HepG2 (cell line): Measurements from ENCODE around the gene CYB5B. TPM values are rescaled to one million over a fixed set of nuclear protein-coding genes. Genes with fewer than 3 reads are reported as not detected.

Source experiments
- CBX2 ChIP-seq, 2 experiments: fragments of 200-600 bp in 1 of 2; sonication (generic); formaldehyde crosslinking in 1 of 2; IDR thresholded peaks; 2 replicates each; pipeline versions ENCODE4 v1.7.0 to v1.8.1; 2018 to 2022; ENCODE audit warnings: low read depth in 2 of 2, low read length in 1 of 2, mild to moderate bottlenecking in 1 of 2, missing genetic modification reagents in 1 of 2
- CEBPZ ChIP-seq: IDR thresholded peaks from 2 replicates; pipeline ENCODE4 v1.6.1; 2012; ENCODE audit warnings: low read length, improper control_type of control experiment
- CENPX ChIP-seq: sonication (generic); formaldehyde crosslinking; IDR thresholded peaks from 2 replicates; pipeline ENCODE4 v1.9.0; 2021; ENCODE audit warnings: mild to moderate bottlenecking, missing genetic modification reagents, moderate library complexity
- DNMT1 ChIP-seq: sonication (generic); formaldehyde crosslinking; IDR thresholded peaks from 2 replicates; pipeline ENCODE4 v1.5.1; 2020; ENCODE audit warnings: mild to moderate bottlenecking, missing genetic modification reagents
- FOXO1 ChIP-seq: sonication (generic); formaldehyde crosslinking; IDR thresholded peaks from 2 replicates; pipeline ENCODE4 v1.4.0; 2020; ENCODE audit warnings: missing genetic modification reagents
- FOXP1 ChIP-seq, 2 experiments: fragments of 450-650 bp in 1 of 2; IDR thresholded peaks; 2 replicates each; pipeline ENCODE4 v1.6.1; 2017 to 2018; ENCODE audit warnings: antibody characterized with exemption in 1 of 2
- GATA4 ChIP-seq: sonication (generic); IDR thresholded peaks from 2 replicates; pipeline ENCODE4 v1.6.1; 2016; ENCODE audit warnings: antibody characterized with exemption, low read depth, borderline replicate concordance
- GTF2F1 ChIP-seq: fragments of 150-350 bp; IDR thresholded peaks from 2 replicates; pipeline ENCODE4 v1.6.1; 2014; ENCODE audit warnings: low read length
- HBP1 ChIP-seq: IDR thresholded peaks from 2 replicates; pipeline ENCODE4 v1.6.1; 2016; ENCODE audit warnings: low read depth, control low read depth
- HMG20B ChIP-seq: conservative IDR thresholded peaks from 2 replicates; pipeline ENCODE4 v1.6.1; 2016; ENCODE audit warnings: missing genetic modification reagents, missing compliant biosample characterization
- HNF1B ChIP-seq: sonication (generic); formaldehyde crosslinking; IDR thresholded peaks from 2 replicates; pipeline ENCODE4 v1.5.1; 2020; ENCODE audit warnings: mild to moderate bottlenecking, moderate library complexity, missing genetic modification reagents
- SIN3B ChIP-seq: fragments of 150-350 bp; IDR thresholded peaks from 2 replicates; pipeline ENCODE4 v1.6.1; 2014; ENCODE audit warnings: low read length
- SMC3 ChIP-seq: IDR thresholded peaks from 2 replicates; pipeline ENCODE4 v1.6.1; 2011; ENCODE audit warnings: low read length, improper control_type of control experiment
- TBX2 ChIP-seq: sonication (generic); formaldehyde crosslinking; IDR thresholded peaks from 2 replicates; pipeline ENCODE4 v1.5.0; 2020; ENCODE audit warnings: missing genetic modification reagents, mild to moderate bottlenecking, borderline replicate concordance
- TMF1 ChIP-seq: sonication (generic); formaldehyde crosslinking; IDR thresholded peaks from 2 replicates; pipeline ENCODE4 v1.8.1; 2022; ENCODE audit warnings: low read depth, missing genetic modification reagents
- ZBTB26 ChIP-seq: IDR thresholded peaks from 2 replicates; pipeline ENCODE4 v1.6.1; 2016; ENCODE audit warnings: missing compliant biosample characterization, missing genetic modification reagents, borderline replicate concordance
- ZNF12 ChIP-seq: sonication (generic); formaldehyde crosslinking; IDR thresholded peaks from 2 replicates; pipeline ENCODE4 v1.5.0; 2020; ENCODE audit warnings: missing genetic modification reagents
- ZNF441 ChIP-seq: sonication (generic); formaldehyde crosslinking; IDR thresholded peaks from 2 replicates; pipeline ENCODE4 v1.7.0; 2021; ENCODE audit warnings: missing genetic modification reagents, borderline replicate concordance
- ZNF557 ChIP-seq: sonication (generic); formaldehyde crosslinking; IDR thresholded peaks from 2 replicates; pipeline ENCODE4 v1.4.0; 2020; ENCODE audit warnings: missing genetic modification reagents
- ZNF772 ChIP-seq: sonication (generic); formaldehyde crosslinking; IDR thresholded peaks from 2 replicates; pipeline ENCODE4 v1.5.0; 2020; ENCODE audit warnings: mild to moderate bottlenecking, missing genetic modification reagents
- ZNF83 ChIP-seq: sonication (generic); formaldehyde crosslinking; IDR thresholded peaks from 2 replicates; pipeline ENCODE4 v1.4.0; 2020; ENCODE audit warnings: missing genetic modification reagents, mild to moderate bottlenecking, borderline replicate concordance
- ZNF883 ChIP-seq: sonication (generic); formaldehyde crosslinking; IDR thresholded peaks from 2 replicates; pipeline ENCODE4 v1.5.1; 2020; ENCODE audit warnings: mild to moderate bottlenecking, missing genetic modification reagents; ENCODE audit errors: not compliant biosample characterization
- polyA plus RNA-seq, 8 experiments: library from polyadenylated mRNA; depleted of rRNA in 3 of 8; stranded (reverse) in 7 of 8; unstranded in 1 of 8; fragments of >200 nt; fragmentation: Illumina TruSeq in 4 of 8; extraction: Trizol in 4 of 8; gene quantifications; 2 replicates each; pipeline versions ENCODE4 v1.2.1 to v1.2.3, GENCODE V29; 2011 to 2016; ENCODE audit warnings: low read depth in 4 of 8, missing spikeins in 1 of 8, mixed read lengths in 1 of 8; ENCODE audit not compliant: insufficient read depth in 1 of 8
- total RNA-seq, 5 experiments: library from RNA; depleted of rRNA; stranded (reverse); fragments of >200 nt; fragmentation: Illumina TruSeq; extraction: Trizol; gene quantifications; 2 replicates each; pipeline ENCODE4 v1.2.3, GENCODE V29; 2016; ENCODE audit warnings: low read depth in 1 of 5

The CYB5B gene
- total and polyA plus RNA-seq, 2 of the 13 experiments (the other 11 are each of a cell fraction or from before 2014, with no cell fraction given) = 234 to 432 TPM

GRCh38 chr16:69404275-69404805 lies 20.1 kb upstream of the CYB5B start (continued):
- no peak for TF ChIP-seq CENPX (CRISPR knock-in tag)
- TF ChIP-seq SIN3B = no peak
- no peak for TF ChIP-seq HBP1 (CRISPR knock-in tag)
- no peak for TF ChIP-seq DNMT1 (CRISPR knock-in tag)
- TF ChIP-seq SMC3 = 0 out of 2 replicates have a peak, but pooled peaks have one; percentile 2
- no peak for TF ChIP-seq CEBPZ
- TF ChIP-seq ZNF12 = no peak
- TF ChIP-seq ZNF83 = no peak
- peak; percentile 52; the same call in 1 of the 2 replicates for TF ChIP-seq HMG20B
- no peak for TF ChIP-seq FOXP1 (IDR thresholded peaks at IDR 0.05)
- peak; percentile 78; the same call in 1 of the 2 replicates for TF ChIP-seq FOXP1 (CRISPR knock-in tag; IDR thresholded peaks at IDR 0.05)
- no peak for TF ChIP-seq TMF1 (CRISPR knock-in tag)
- TF ChIP-seq ZBTB26 (CRISPR knock-in tag) = no peak
- peak; percentile 71; the same call in 1 of the 2 replicates for TF ChIP-seq HNF1B (CRISPR knock-in tag)
- TF ChIP-seq ZNF883 (CRISPR knock-in tag) = no peak
- TF ChIP-seq ZNF441 (CRISPR knock-in tag) = peak; percentile 79; the same call in 1 of the 2 replicates
- peak; percentile 78 for TF ChIP-seq FOXO1 (CRISPR knock-in tag)
- no peak for TF ChIP-seq GTF2F1
- TF ChIP-seq ZNF772 (CRISPR knock-in tag) = peak; percentile 61; the same call in 1 of the 2 replicates
- TF ChIP-seq TBX2 (CRISPR knock-in tag) = peak; percentile 94
- TF ChIP-seq ZNF557 (CRISPR knock-in tag) = no peak
- TF ChIP-seq GATA4 = peak; percentile 94
- TF ChIP-seq CBX2 (IDR thresholded peaks at IDR 0.05; ENCODE audit: low read depth, low read length) = no peak
- TF ChIP-seq CBX2 (CRISPR knock-in tag; IDR thresholded peaks at IDR 0.05; ENCODE audit: low read depth) = no peak
